GM12801 (cell line): Measurements from ENCODE around the gene ATP8B3.

Source experiments
- CTCF ChIP-seq: IDR thresholded peaks from one replicate; pipeline ENCODE4 v1.5.1; 2011; ENCODE audit warnings: control low read depth; ENCODE audit not compliant: insufficient read length; ENCODE audit errors: extremely low read depth

The ATP8B3 gene

DNA sequence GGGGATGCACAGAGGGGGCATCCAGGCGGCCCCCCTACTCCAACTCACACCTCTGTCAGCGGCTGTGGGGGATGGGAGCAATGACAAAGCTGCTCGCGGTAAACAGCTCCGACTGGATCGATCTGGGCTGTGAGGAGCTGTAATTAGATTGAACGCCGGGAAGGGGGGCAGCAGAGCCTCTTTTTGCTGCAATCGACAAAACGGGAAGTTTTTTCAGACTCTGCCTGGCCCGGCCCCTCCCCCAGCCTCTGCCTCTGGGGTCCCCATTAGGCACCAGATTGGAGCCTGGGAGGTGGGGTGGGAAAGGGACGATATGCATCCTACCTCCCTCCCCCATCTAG lies 42.5 kb downstream of the ATP8B3 start:
- no peak for TF ChIP-seq CTCF

DNA sequence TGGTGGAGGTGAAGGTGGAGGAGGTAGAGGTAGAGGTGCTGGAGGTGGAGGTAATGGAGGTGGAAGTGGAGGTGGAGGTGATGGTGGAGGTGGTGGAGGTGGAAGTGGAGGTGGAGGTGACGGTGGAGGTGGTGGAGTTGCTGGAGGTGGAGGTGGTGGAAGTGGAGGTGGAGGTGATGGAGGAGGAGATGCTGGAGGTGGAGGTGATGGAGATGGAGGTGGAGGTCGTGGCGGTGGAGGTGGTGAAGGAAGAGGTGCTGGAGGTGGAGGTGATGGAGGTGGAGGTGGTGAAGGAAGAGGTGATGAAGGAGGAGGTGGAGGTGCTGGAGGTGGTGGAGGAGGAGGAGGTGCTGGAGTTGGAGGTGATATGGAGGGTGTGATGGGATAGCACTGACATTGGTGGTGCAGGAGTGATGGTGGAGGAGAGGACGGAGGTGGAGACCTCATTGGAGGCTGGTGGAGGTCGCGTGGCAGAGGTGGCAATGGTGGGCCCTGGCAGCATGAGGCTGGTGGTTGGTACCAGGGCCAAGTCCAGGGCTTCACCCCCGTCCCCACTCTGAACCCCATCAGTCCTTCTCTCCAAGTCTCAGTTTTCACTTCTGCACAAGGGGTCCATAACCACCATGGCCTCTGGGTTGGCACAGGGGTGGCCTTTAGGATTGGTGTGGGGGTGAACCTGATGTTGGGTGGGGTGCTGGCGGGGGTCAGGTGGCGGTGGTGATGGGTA lies 43.0 kb downstream of the ATP8B3 start:
- TF ChIP-seq CTCF: no peak

DNA sequence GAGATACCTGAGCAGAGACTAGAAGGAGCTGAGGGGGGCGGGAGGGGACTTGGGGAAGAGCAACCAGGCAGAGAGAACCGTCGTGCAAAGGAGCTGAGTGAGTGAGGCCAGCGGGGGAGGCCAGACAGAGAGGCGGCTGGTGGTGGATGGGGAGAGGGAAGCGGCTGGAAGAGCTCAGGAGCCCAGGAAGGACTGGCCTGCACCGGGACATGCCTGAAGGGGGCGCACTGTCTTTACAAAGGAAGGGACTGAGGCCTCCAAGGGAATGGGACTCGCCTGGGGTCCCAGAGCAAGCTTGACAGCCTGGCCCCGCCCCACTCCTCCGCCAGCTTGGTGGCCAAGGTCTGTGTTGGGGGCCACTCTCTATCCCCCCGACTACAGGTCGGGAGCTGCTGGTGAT lies 43.8 kb downstream of the ATP8B3 start:
- TF ChIP-seq CTCF: no peak

DNA sequence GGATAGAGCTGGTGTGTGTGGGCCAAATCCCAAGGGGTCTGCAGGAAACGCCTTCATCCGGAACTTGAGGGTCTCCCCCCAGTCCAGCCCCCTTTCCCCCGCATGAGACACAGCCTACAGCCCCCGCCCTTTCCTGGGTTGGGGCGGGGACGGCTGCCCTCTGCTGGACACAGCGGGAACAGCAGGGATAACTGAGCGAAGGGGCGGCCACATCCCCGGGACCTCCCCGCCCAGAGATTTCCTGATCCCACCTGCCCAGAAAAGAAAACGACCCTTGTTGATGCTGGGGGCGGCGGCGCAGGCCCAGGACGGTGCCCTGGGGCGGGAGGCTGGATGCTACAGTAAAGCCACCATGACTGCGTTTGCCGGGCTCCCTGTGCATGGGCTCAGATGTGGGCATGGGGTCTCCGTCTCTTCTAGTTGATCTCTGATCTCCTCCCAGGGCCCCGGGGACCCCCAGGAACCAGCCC lies 44.6 kb downstream of the ATP8B3 start:
- no peak for TF ChIP-seq CTCF

- no peak for TF ChIP-seq CTCF
These were observed 45.2 kb downstream of the ATP8B3 start for GRCh38 chr19:1766800-1767352.

GRCh38 chr19:1765904-1766799 lies 45.9 kb downstream of the ATP8B3 start:
- TF ChIP-seq CTCF: no peak

- TF ChIP-seq CTCF: no peak
These were observed 46.7 kb downstream of the ATP8B3 start for GRCh38 chr19:1765232-1765903.
